ENCODE measurements around the gene CSMD2. TPM values are rescaled to one million over a fixed set of nuclear protein-coding genes. Genes with fewer than 3 reads are reported as not detected.

Gene CSMD2
- total RNA-seq, 3 donors from 2014 or later = 0.12 to 0.41 (median 0.28) TPM

- no peak for TF ChIP-seq CTCF (IDR thresholded peaks at IDR 0.05)
- no peaks in the 10 kb centered on the region for H3K9me3 ChIP-seq
- no peak overlapping the region for H3K4me3 ChIP-seq
- ATAC-seq (no peak), DNase-seq (no peak)
- intact Hi-C loops (cut with DNase I, micrococcal nuclease) = no loop called here
- H3K36me3 ChIP-seq (ENCODE audit: low read depth) = no peaks in the 10 kb centered on the region
- H3K4me1 ChIP-seq (ENCODE audit: low read depth) = no peaks in the 10 kb centered on the region
These were observed 451.8 kb downstream of the CSMD2 start for GRCh38 chr1:33713058-33713877.

GRCh38 chr1:33712186-33712585 is 452.8 kb downstream of the CSMD2 start:
- no peak for ATAC-seq
- TF ChIP-seq CTCF (IDR thresholded peaks at IDR 0.05) = no peak
- Histone ChIP-seq H3K4me1 (ENCODE audit: low read depth) (no peaks in the 10 kb centered on the region), H3K9me3 (no peaks in the 10 kb centered on the region), H3K36me3 (ENCODE audit: low read depth) (no peaks in the 10 kb centered on the region), H3K4me3 (no peak overlapping the region)
- intact Hi-C loops (cut with DNase I, micrococcal nuclease) = no loop called here
- no peak for DNase-seq

GRCh38 chr1:33711511-33711910 is 453.5 kb downstream of the CSMD2 start:
- ATAC-seq (no peak), DNase-seq (no peak)
- no peaks in the 10 kb centered on the region for H3K9me3 ChIP-seq
- no peak for TF ChIP-seq CTCF (IDR thresholded peaks at IDR 0.05)
- no peak overlapping the region for H3K4me3 ChIP-seq
- H3K4me1 ChIP-seq (ENCODE audit: low read depth) = no peaks in the 10 kb centered on the region
- H3K36me3 ChIP-seq (ENCODE audit: low read depth) = no peaks in the 10 kb centered on the region
- intact Hi-C loops (cut with DNase I, micrococcal nuclease) = no loop called here

- no peak for DNase-seq
- TF ChIP-seq CTCF (IDR thresholded peaks at IDR 0.05) = no peak
- no peak overlapping the region for H3K4me3 ChIP-seq
These were observed 454.1 kb downstream of the CSMD2 start for GRCh38 chr1:33710967-33711366.

GRCh38 chr1:33709783-33710718 is 455.0 kb downstream of the CSMD2 start:
- no peaks in the 10 kb centered on the region for H3K36me3 ChIP-seq (ENCODE audit: low read depth)
- H3K4me1 ChIP-seq (ENCODE audit: low read depth) = no peaks in the 10 kb centered on the region
- intact Hi-C loops (cut with DNase I, micrococcal nuclease) = no loop called here
- H3K4me3 ChIP-seq = no peak overlapping the region
- no peak for DNase-seq
- H3K9me3 ChIP-seq = no peaks in the 10 kb centered on the region
- ATAC-seq = no peak
- TF ChIP-seq CTCF (IDR thresholded peaks at IDR 0.05) = no peak

More at GRCh38 chr1:33710967-33711366, 454.1 kb downstream of the CSMD2 start:
- no peak for ATAC-seq
- intact Hi-C loops (cut with DNase I, micrococcal nuclease) = no loop called here
- H3K36me3 ChIP-seq (ENCODE audit: low read depth) = no peaks in the 10 kb centered on the region
- H3K4me1 ChIP-seq (ENCODE audit: low read depth) = no peaks in the 10 kb centered on the region
- H3K9me3 ChIP-seq = no peaks in the 10 kb centered on the region

Data from mucosa of descending colon (tissue), 3 donors.